Activated CD8-positive, alpha-beta T cell treated with anti-CD3 and anti-CD28 coated beads, Interleukin-2, amount 10 ng/mL, durations not matched to agents 7 days and 5 days (primary cell): Measurements from ENCODE around the gene CDHR5. TPM values are rescaled to one million over a fixed set of nuclear protein-coding genes. Genes with fewer than 3 reads are reported as not detected.

Source experiments
- ATAC-seq: fragments of 150-1000 bp; cut with Tn5 transposase; one replicate; pipeline ENCODE4 v1.10.0; 2021; ENCODE audit warnings: moderate library complexity
- CTCF ChIA-PET: fragments of 350-600 bp; sonication (Branson Sonifier 250); formaldehyde crosslinking; loops from one replicate; lab custom pipeline; 2021; ENCODE audit warnings: antibody characterized with exemption; lab: Charles Lee
- POLR2A ChIA-PET: fragments of 350-600 bp; sonication (Branson Sonifier 250); formaldehyde crosslinking; loops from one replicate; lab custom pipeline; 2021; ENCODE audit warnings: antibody characterized with exemption; lab: Charles Lee
- DNase-seq: peaks from one replicate; pipeline ENCODE4 v3.0.0-alpha.2; 2020
- H3K27ac Mint-ChIP-seq: one replicate; pipeline ENCODE4 v1.8.0; 2021; ENCODE audit warnings: mild to moderate bottlenecking, mixed read lengths
- H3K27me3 Mint-ChIP-seq: one replicate; pipeline ENCODE4 v1.8.0; 2021; ENCODE audit warnings: low read depth, mixed read lengths
- H3K36me3 Mint-ChIP-seq: one replicate; pipeline ENCODE4 v1.8.0; 2021; ENCODE audit warnings: low read depth, mixed read lengths
- H3K4me1 Mint-ChIP-seq: one replicate; pipeline ENCODE4 v1.8.0; 2021; ENCODE audit warnings: low read depth, mixed read lengths
- H3K4me3 Mint-ChIP-seq: one replicate; pipeline ENCODE4 v1.8.0; 2021; ENCODE audit warnings: mild to moderate bottlenecking, mixed read lengths
- H3K9me3 Mint-ChIP-seq: one replicate; pipeline ENCODE4 v1.8.0; 2022; ENCODE audit warnings: mixed read lengths; ENCODE audit not compliant: insufficient read depth
- total RNA-seq, 2 experiments: library from RNA; stranded (reverse); gene quantifications; one replicate each; pipeline ENCODE4 v1.2.3, GENCODE V29; 2021

CDHR5 gene
- total RNA-seq, 2 experiments from 2014 or later = not detected

DNA sequence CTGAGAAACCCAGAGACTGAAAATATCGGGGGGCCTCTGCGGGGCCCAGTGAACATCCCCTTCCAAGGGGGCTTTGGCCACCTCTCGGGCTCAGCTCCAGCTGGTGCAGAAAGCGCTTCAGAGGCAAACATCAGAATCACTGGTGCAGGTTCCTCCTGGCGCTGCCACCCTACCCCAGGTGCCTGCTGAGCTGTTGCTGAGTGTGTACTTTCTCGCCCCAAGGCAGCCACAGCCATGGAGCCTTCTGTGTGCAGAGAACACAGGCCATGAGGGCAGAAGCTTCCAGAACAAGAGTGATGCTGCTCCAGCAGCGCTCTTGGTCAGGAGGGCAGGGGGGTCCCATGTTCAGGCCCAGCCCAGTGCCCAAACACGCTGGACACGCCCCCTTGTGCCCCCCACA lies 18.6 kb upstream of the CDHR5 start:
- Mint-ChIP-seq H3K4me3 (no peak overlapping the region), H3K9me3 (no peaks in the 10 kb centered on the region), H3K27ac (no peak overlapping the region), H3K27me3 (peaks cover 12% of the 10 kb centered on the region), H3K36me3 (peaks cover 5% of the 10 kb centered on the region), H3K4me1 (peaks cover 10% of the 10 kb centered on the region)
- DNase-seq (no peak), ATAC-seq (no peak)
- CTCF ChIA-PET = no interaction called here
- POLR2A ChIA-PET = no interaction called here

DNA sequence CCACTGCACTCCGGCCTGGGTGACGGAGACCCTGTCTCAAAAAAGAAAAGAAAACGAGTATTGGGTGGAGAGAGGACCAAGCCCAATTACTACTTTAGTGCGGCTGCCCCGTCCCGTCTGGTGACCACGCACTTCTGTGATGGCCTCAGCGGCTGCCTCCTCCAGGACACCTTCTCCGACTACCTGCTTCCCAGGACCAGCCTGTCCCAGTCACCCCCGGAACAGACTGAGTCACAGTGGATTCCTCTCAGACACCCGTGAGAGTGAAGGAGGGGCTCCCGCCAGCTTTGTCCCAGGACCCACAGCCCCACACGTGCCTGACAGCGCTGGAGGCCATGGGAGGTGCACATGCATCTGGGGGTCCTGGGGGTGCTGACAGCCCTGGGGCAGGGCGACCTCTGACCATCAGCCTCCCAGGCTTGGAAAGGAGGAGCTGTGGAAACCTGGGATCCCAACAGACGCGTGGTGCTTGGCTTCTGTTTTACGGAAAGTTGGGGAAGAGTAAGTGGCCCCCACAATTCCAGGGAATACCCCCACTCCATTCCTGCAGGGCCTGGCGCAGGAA lies 17.1 kb upstream of the CDHR5 start:
- peaks cover 20% of the 10 kb centered on the region for H3K27me3 Mint-ChIP-seq
- no peak overlapping the region for H3K4me3 Mint-ChIP-seq
- H3K27ac Mint-ChIP-seq = no peak overlapping the region
- CTCF ChIA-PET = no interaction called here
- DNase-seq (no peak), ATAC-seq (no peak)
- no peaks in the 10 kb centered on the region for H3K9me3 Mint-ChIP-seq
- POLR2A ChIA-PET = interaction anchor here (1.1 to 1.6 kb wide), 2 partner anchors 26 to 57 kb away, joined by 3 to 6 read pairs; partner anchors contain the start of gene IRF7
- H3K4me1 Mint-ChIP-seq = peaks cover 16% of the 10 kb centered on the region
- H3K36me3 Mint-ChIP-seq = peaks cover 4% of the 10 kb centered on the region

DNA sequence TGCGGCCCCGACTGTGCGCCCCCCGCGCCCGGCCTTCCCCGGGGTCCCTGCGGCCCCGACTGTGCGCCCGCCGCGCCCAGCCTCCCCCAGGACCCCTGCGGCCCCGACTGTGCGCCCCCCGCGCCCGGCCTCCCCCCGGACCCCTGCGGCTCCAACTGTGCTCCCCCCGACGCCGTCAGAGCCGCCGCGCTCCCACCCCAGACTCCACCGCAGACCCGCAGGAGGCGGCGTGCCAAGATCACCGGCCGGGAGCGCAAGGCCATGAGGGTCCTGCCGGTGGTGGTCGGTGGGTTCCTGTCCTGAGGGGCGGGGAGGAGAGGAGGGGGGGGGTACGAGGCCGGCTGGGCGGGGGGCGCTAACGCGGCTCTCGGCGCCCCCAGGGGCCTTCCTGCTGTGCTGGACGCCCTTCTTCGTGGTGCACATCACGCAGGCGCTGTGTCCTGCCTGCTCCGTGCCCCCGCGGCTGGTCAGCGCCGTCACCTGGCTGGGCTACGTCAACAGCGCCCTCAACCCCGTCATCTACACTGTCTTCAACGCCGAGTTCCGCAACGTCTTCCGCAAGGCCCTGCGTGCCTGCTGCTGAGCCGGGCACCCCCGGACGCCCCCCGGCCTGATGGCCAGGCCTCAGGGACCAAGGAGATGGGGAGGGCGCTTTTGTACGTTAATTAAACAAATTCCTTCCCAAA lies 15.4 kb upstream of the CDHR5 start:
- POLR2A ChIA-PET = interaction anchor here (0.7 kb wide), 1 partner anchor 26 kb away, joined by 3 read pairs; no protein-coding TSS in a partner anchor
- H3K9me3 Mint-ChIP-seq = no peaks in the 10 kb centered on the region
- peak overlapping the region; percentile 61 for H3K27ac Mint-ChIP-seq
- ATAC-seq (no peak), DNase-seq (no peak)
- H3K4me3 Mint-ChIP-seq = no peak overlapping the region
- peaks cover 16% of the 10 kb centered on the region for H3K4me1 Mint-ChIP-seq
- H3K36me3 Mint-ChIP-seq = peaks cover 4% of the 10 kb centered on the region
- CTCF ChIA-PET = no interaction called here
- peaks cover 32% of the 10 kb centered on the region for H3K27me3 Mint-ChIP-seq

DNA sequence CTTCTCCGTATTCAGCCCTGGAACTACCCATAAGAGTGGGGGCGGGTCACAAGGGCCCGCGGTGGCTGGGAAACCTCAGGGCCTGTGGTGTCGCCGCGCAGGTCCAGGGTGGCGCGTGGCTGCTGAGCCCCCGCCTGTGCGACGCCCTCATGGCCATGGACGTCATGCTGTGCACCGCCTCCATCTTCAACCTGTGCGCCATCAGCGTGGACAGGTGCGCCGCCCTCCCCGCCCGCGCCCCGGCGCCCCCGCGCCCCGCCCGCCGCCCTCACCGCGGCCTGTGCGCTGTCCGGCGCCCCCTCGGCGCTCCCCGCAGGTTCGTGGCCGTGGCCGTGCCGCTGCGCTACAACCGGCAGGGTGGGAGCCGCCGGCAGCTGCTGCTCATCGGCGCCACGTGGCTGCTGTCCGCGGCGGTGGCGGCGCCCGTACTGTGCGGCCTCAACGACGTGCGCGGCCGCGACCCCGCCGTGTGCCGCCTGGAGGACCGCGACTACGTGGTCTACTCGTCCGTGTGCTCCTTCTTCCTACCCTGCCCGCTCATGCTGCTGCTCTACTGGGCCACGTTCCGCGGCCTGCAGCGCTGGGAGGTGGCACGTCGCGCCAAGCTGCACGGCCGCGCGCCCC lies 14.7 kb upstream of the CDHR5 start:
- Mint-ChIP-seq H3K4me3 (no peak overlapping the region), H3K4me1 (peaks cover 16% of the 10 kb centered on the region), H3K36me3 (peaks cover 4% of the 10 kb centered on the region), H3K27ac (no peak overlapping the region), H3K9me3 (no peaks in the 10 kb centered on the region), H3K27me3 (peaks cover 32% of the 10 kb centered on the region)
- DNase-seq (no peak), ATAC-seq (peak; percentile 32)
- ChIA-PET CTCF (no interaction called here), POLR2A (no interaction called here)

DNA sequence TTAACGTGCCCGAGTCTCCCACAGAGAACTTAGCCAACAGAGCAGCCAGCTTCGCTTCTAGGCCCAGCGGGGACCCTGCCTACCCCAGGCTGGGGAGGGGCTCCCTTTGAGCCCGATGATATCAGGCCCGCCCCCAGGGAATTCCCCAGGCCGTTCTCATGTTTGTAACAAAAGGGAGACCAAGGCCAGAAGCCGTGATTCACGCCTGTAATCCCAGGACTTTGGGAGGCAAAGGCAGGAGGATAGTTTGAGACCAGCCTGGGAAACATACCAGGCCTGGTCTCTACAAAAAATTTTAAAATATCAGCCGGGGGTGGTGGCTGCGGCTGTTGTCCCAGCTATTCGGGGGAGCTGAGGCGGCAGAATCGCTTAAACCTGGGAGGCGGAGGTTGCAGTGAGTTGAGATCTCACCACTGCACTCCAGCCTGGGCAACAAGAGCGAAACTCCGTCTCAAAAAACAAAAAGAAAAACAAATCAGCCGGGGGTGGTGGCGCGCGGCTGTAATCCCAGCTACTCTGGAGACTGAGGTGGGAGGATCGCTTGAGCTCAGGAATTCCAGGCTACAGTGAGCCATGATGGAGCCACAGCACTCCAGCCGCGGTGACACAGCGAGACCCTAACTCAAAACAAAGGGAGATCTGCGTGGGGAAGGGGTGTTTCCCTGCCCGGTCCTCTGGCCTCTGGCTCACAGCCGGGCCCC lies 14.0 kb upstream of the CDHR5 start:
- Mint-ChIP-seq H3K27ac (no peak overlapping the region), H3K36me3 (peaks cover 4% of the 10 kb centered on the region), H3K9me3 (no peaks in the 10 kb centered on the region), H3K27me3 (peaks cover 32% of the 10 kb centered on the region), H3K4me1 (peaks cover 16% of the 10 kb centered on the region), H3K4me3 (no peak overlapping the region)
- CTCF ChIA-PET = no interaction called here
- ATAC-seq (no peak), DNase-seq (no peak)
- POLR2A ChIA-PET = interaction anchor here (0.9 to 1.1 kb wide), 2 partner anchors 23 to 31 kb away, joined by 4 to 5 read pairs; partner anchors contain the start of gene IRF7

DNA sequence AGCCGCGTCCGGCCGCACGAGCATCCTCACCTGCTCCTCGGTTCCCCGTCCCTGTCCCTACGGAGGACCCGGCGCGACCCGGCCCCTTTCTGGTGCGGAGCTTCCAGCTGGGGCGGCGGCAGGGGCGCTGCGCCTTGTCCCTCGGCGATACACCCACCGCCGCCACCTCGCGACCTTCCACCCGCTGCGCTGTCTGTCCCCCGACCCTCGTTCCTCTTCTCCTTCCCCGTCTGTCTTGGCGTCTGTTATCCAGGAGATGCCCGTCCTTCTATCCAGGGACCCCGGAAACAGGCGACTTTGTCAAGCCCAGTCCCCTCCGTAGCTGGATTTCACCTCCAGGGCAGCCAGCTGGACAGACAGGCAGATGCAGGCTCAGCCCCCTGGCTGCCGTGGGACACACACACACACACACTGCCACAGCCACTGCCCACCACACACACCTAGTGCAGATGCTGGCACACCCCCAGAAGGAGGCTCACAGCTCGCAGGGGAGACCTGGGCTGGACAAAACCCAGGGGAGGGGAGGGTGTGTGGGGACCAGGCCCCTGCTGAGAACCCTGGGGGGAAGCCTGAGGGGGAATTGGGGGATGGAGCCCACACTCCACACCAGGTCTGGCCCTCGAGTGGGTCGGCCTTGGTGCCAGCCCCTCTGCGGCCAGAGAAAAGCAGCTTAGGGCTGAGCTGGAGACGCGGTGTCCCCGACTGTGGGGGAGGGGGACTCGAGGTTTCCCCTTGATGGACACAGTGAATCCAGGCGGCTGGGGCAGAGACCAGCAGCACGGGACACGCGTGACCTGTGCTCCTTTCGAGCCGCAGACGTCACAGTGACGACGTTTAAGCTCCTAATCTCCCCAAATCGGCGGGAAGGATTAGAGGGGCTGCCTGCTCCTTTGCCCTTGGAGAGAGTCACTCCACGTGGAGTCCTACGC lies 13.1 kb upstream of the CDHR5 start:
- Mint-ChIP-seq H3K27ac (no peak overlapping the region), H3K27me3 (peaks cover 32% of the 10 kb centered on the region), H3K9me3 (no peaks in the 10 kb centered on the region), H3K36me3 (peaks cover 4% of the 10 kb centered on the region), H3K4me3 (no peak overlapping the region), H3K4me1 (peaks cover 16% of the 10 kb centered on the region)
- ATAC-seq = no peak
- CTCF ChIA-PET = no interaction called here
- DNase-seq = no peak
- POLR2A ChIA-PET = interaction anchor here (0.9 to 1.1 kb wide), 2 partner anchors 22 to 32 kb away, joined by 4 to 5 read pairs; partner anchors contain the start of gene IRF7

DNA sequence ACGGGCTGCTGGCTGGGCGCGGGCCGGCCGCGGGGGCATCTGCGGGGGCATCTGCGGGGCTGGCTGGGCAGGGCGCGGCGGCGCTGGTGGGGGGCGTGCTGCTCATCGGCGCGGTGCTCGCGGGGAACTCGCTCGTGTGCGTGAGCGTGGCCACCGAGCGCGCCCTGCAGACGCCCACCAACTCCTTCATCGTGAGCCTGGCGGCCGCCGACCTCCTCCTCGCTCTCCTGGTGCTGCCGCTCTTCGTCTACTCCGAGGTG lies 12.5 kb upstream of the CDHR5 start:
- peaks cover 32% of the 10 kb centered on the region for H3K27me3 Mint-ChIP-seq
- CTCF ChIA-PET = no interaction called here
- H3K4me3 Mint-ChIP-seq = no peak overlapping the region
- no peak overlapping the region for H3K27ac Mint-ChIP-seq
- H3K9me3 Mint-ChIP-seq = no peaks in the 10 kb centered on the region
- ATAC-seq = no peak
- no peak for DNase-seq
- peaks cover 16% of the 10 kb centered on the region for H3K4me1 Mint-ChIP-seq
- POLR2A ChIA-PET = no interaction called here
- H3K36me3 Mint-ChIP-seq = peaks cover 4% of the 10 kb centered on the region

DNA sequence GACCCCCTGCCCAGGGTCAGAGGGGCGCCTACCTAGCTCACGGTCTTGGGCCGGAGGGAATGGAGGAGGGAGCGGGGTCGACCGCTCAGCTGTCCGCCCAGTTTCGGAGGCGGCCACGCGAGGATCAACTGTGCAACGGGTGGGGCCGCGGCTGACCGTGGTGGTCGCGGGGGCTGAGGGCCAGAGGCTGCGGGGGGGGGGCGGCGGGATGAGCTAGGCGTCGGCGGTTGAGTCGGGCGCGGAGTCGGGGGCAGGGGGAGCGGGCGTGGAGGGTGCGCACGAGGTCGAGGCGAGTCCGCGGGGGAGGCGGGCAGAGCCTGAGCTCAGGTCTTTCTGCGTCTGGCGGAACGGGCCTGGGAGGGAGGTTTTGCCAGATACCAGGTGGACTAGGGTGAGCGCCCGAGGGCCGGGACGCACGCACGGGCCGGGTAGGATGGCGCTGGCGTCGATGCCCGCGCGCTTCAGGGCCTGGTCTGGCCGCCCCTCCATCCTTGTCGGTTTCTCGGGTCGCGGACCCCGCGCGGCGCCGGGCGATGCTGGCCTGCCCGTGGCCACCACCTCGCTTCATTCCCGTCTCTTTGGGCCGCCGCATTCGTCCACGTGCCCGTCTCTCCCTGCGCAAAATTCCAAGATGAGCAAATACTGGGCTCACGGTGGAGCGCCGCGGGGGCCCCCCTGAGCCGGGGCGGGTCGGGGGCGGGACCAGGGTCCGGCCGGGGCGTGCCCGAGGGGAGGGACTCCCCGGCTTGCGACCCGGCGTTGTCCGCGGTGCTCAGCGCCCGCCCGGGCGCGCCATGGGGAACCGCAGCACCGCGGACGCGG lies 12.0 kb upstream of the CDHR5 start, which contains the start of gene DRD4:
Gene DRD4 (plus strand): TSS at position 759 of the 822 bp plus-strand sequence. CDS start 36 bp downstream, at position 795.
- CTCF ChIA-PET = interaction anchor here (1.1 kb wide), 1 partner anchor 89 kb away, joined by 3 read pairs; no protein-coding TSS in a partner anchor

DNA sequence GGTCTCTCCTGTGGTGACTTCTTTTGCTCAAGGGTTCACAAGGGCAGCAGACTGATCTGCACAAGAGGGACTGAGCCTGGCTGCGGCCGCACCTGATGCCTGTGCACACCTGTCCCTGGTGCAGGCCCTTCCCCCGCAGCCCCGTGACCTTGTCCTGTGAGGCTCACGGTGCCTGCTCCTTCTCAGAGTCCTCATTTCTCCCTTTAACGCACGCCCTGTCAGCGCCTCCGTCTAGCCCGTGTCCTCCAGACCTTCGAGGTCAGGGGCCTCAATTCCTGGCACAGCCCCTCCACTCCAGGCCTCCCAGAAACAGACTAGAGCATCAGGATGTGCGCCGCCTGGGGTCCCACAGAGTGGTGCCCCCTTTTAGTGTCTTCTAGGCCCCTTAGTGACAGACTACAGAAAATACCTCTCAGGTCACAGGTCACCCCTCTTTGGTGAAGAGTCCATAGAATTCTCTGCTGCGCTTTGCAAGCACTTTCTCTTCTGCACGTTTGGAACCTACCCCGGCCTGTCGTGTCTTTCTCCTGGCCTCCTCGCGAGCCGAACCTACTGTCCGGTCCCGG lies 11.3 kb upstream of the CDHR5 start:
- no peak for DNase-seq

More for the DNA sequence above, 12.0 kb upstream of the CDHR5 start, which contains the start of gene DRD4:
- no peak within 1 kb of the TSS for H3K4me3 Mint-ChIP-seq
- DNase-seq (no peak), ATAC-seq (no peak)
- no peak within 1 kb of the TSS for H3K27ac Mint-ChIP-seq
- POLR2A ChIA-PET = no interaction called here
- peaks cover 4% of the 10 kb centered on the region for H3K36me3 Mint-ChIP-seq
- H3K27me3 Mint-ChIP-seq = peaks cover 32% of the 10 kb centered on the region
- no peaks in the 10 kb centered on the region for H3K9me3 Mint-ChIP-seq
- H3K4me1 Mint-ChIP-seq = peaks cover 16% of the 10 kb centered on the region

DNA sequence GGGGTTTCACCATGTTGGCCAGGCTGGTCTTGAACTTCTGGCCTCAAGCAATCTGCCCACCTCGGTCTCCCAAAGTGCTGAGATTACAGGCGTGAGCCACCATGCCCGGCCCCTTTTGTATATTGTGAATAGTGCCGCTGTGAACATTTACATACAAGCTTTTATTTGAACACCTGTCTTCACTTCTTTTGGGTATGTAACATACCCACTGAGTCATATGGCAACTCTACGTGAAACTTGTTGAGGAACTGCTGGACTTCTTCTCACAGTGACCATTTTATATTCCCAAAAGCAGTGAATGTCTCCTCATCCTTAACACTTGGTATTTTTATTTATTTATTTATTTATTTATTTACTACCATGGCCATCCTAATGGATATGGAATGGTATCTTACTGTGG lies 6.1 kb upstream of the CDHR5 start:
- Mint-ChIP-seq H3K27me3 (peaks cover 14% of the 10 kb centered on the region), H3K4me3 (no peak overlapping the region), H3K36me3 (no peaks in the 10 kb centered on the region), H3K4me1 (peaks cover 21% of the 10 kb centered on the region), H3K9me3 (no peaks in the 10 kb centered on the region), H3K27ac (no peak overlapping the region)
- CTCF ChIA-PET = no interaction called here
- DNase-seq (no peak), ATAC-seq (no peak)
- POLR2A ChIA-PET = no interaction called here

More for the DNA sequence above, 11.3 kb upstream of the CDHR5 start:
- H3K27ac Mint-ChIP-seq = no peak overlapping the region
- H3K36me3 Mint-ChIP-seq = peaks cover 4% of the 10 kb centered on the region
- POLR2A ChIA-PET = no interaction called here
- no peak overlapping the region for H3K4me3 Mint-ChIP-seq
- no peak for ATAC-seq
- H3K4me1 Mint-ChIP-seq = peaks cover 14% of the 10 kb centered on the region
- no peaks in the 10 kb centered on the region for H3K9me3 Mint-ChIP-seq
- CTCF ChIA-PET = interaction anchor here (1.1 kb wide), 1 partner anchor 90 kb away, joined by 3 read pairs; no protein-coding TSS in a partner anchor
- peaks cover 32% of the 10 kb centered on the region for H3K27me3 Mint-ChIP-seq
